Stomach (tissue), 9 donors: Measurements from ENCODE around the gene GPC6. TPM values are rescaled to one million over a fixed set of nuclear protein-coding genes. Genes with fewer than 3 reads are reported as not detected.

Experiments
- DNase-seq, 2 donors: peaks; one replicate each; pipeline versions ENCODE4 v3.0.0 to v3.0.0-alpha.2; 2013 to 2019
- H3K27ac ChIP-seq, 5 donors: fragments of 200-600 bp in 4 of 5; sonication (generic) in 4 of 5; one replicate each; pipeline ENCODE4 v1.5.1; 2013 to 2019; ENCODE audit warnings: mild to moderate bottlenecking in 1 of 5, moderate library complexity in 1 of 5
- H3K27me3 ChIP-seq, 3 donors: fragments of 200-600 bp; sonication (generic); one replicate each; pipeline ENCODE4 v1.5.1; 2017 to 2019; ENCODE audit warnings: mixed run types in 1 of 3
- H3K36me3 ChIP-seq, 4 donors: fragments of 200-600 bp; sonication (generic); 1 replicate in 3 of 4; 2 replicates in 1 of 4; pipeline ENCODE4 v1.5.1; 2016 to 2019
- H3K4me1 ChIP-seq, 4 donors: fragments of 200-600 bp; sonication (generic); one replicate each; pipeline ENCODE4 v1.5.1; 2016 to 2019
- H3K4me3 ChIP-seq, 4 donors: fragments of 200-600 bp; sonication (generic) in 3 of 4; one replicate each; pipeline ENCODE4 v1.5.1; 2016 to 2019; ENCODE audit warnings: mild to moderate bottlenecking in 1 of 4
- H3K9me3 ChIP-seq, 4 donors: fragments of 200-600 bp; sonication (generic); one replicate each; pipeline ENCODE4 v1.5.1; 2016 to 2019
- CTCF ChIP-seq, 7 experiments: fragments of 450-650 bp in 4 of 7; fragments of 200-600 bp in 3 of 7; sonication (generic) in 3 of 7; IDR thresholded peaks; one replicate each; pipeline ENCODE4 v1.5.1; 2016 to 2019; ENCODE audit warnings: antibody characterized with exemption in 7 of 7, control low read depth in 2 of 7, mild to moderate bottlenecking in 1 of 7
- EP300 ChIP-seq: sonication (generic); formaldehyde crosslinking; IDR thresholded peaks from one replicate; pipeline ENCODE4 v1.6.1; 2017; ENCODE audit warnings: antibody characterized with exemption
- POLR2A ChIP-seq, 4 donors: fragments of 450-650 bp; IDR thresholded peaks; one replicate each; pipeline ENCODE4 v1.6.1; 2016; ENCODE audit warnings: antibody characterized with exemption in 4 of 4, control low read depth in 2 of 4, mild to moderate bottlenecking in 1 of 4, moderate library complexity in 1 of 4
- POLR2AphosphoS5 ChIP-seq, 3 donors: sonication (generic); formaldehyde crosslinking; IDR thresholded peaks; one replicate each; pipeline ENCODE4 v1.6.1; 2016; ENCODE audit warnings: antibody characterized with exemption in 3 of 3
- WGBS, 5 donors: extraction: QIAGEN DNeasy Blood & Tissue Kit in 3 of 5; methylation state at CpG; one replicate each; pipeline versions ENCODE4 v1.1.5 to v1.1.7; 2013 to 2018; 5-methylcytosine and 5-hydroxymethylcytosine counted together
- intact Hi-C: fragments of 100-400 bp; cut with DNase I; formaldehyde crosslinking; loops from one replicate; pipeline ENCODE4 v1.15.1; 2023; ENCODE audit warnings: low total_unique reads
- polyA plus RNA-seq, 3 donors: library from polyadenylated mRNA; stranded (reverse); fragments of 200-250 nt; gene quantifications; one replicate each; pipeline ENCODE4 v1.2.3, GENCODE V29; 2013
- total RNA-seq, 5 donors: library from RNA; depleted of rRNA; stranded (reverse); fragments of >200 nt; gene quantifications; one replicate each; pipeline versions ENCODE4 v1.1.0 to v1.2.3, GENCODE V29; 2014 to 2016
- donor health status: healthy with polysubstance abuse.
- donor health status: Bipolar disorder and iron deficiency.
- donor health status: healthy.

GPC6 gene
- total and polyA plus RNA-seq, 8 donors: 0.70 to 52.7 (median 5.6) TPM

GRCh38 chr13:93235258-93236015 lies 8.8 kb downstream of the GPC6 start:
- Histone ChIP-seq H3K27ac (peak overlapping the region in 1 of 5 donors; percentile 5), H3K27me3 (no peaks in the 10 kb centered on the region), H3K4me3 (no peak overlapping the region), H3K4me1 (no peaks in the 10 kb centered on the region), H3K36me3 (no peaks in the 10 kb centered on the region), H3K9me3 (peaks cover 5 to 20% (median 14%) of the 10 kb centered on the region in 4 donors)
- TF ChIP-seq CTCF (IDR thresholded peaks at IDR 0.05) (no peak), EP300 (no peak), POLR2AphosphoS5 (IDR thresholded peaks at IDR 0.05) (no peak), POLR2A (IDR thresholded peaks at IDR 0.05) (no peak)
- DNase-seq: no peak
- WGBS, 5 donors: 56 to 74% (median 66%) methylated on average over 2 of the region's 2 CpGs
- intact Hi-C loops: no loop called here

- peaks cover 5 to 20% (median 14%) of the 10 kb centered on the region in 4 donors for H3K9me3 ChIP-seq
- no peak overlapping the region for H3K4me3 ChIP-seq
- no peaks in the 10 kb centered on the region for H3K4me1 ChIP-seq
- TF ChIP-seq POLR2AphosphoS5 (IDR thresholded peaks at IDR 0.05) (no peak), POLR2A (IDR thresholded peaks at IDR 0.05) (no peak), CTCF (IDR thresholded peaks at IDR 0.05) (no peak), EP300 (no peak)
- H3K36me3 ChIP-seq: no peaks in the 10 kb centered on the region
- no peak overlapping the region for H3K27ac ChIP-seq
- DNase-seq: no peak
- 89 to 100% (median 94%) methylated on average over 1 of the region's 1 CpG for WGBS, 5 donors
- intact Hi-C loops: no loop called here
- H3K27me3 ChIP-seq: no peaks in the 10 kb centered on the region
Observed at GRCh38 chr13:93238711-93239110, 12.1 kb downstream of the GPC6 start.

- intact Hi-C loops: no loop called here
- no peaks in the 10 kb centered on the region for H3K4me1 ChIP-seq
Observed at GRCh38 chr13:93243375-93244063, 16.9 kb downstream of the GPC6 start.

More at GRCh38 chr13:93243375-93244063, 16.9 kb downstream of the GPC6 start:
- Histone ChIP-seq H3K27me3 (no peaks in the 10 kb centered on the region), H3K4me3 (peak overlapping the region in 3 of 4 donors; percentile 30 to 36 (median 32)), H3K27ac (peak overlapping the region in 1 of 5 donors; percentile 35), H3K9me3 (peaks cover 1 to 11% (median 8%) of the 10 kb centered on the region in 4 donors), H3K36me3 (no peaks in the 10 kb centered on the region)
- TF ChIP-seq POLR2AphosphoS5 (IDR thresholded peaks at IDR 0.05) (no peak), CTCF (IDR thresholded peaks at IDR 0.05) (no peak), POLR2A (IDR thresholded peaks at IDR 0.05) (no peak), EP300 (no peak)
- WGBS, 5 donors: 77 to 87% (median 85%) methylated on average over 7 of the region's 7 CpGs
- DNase-seq: no peak
